Heart left ventricle (tissue), 16 donors: ENCODE data around the gene KCTD13. TPM values are rescaled to one million over a fixed set of nuclear protein-coding genes. Genes with fewer than 3 reads are reported as not detected.

Source experiments
- ATAC-seq, 4 donors: fragments of 200-7000 bp; cut with Tn5 transposase; one replicate each; pipeline ENCODE4 v1.9.1; 2020 to 2022; ENCODE audit warnings: moderate library complexity in 4 of 4, mild to moderate bottlenecking in 3 of 4, moderate number of reproducible peaks in 1 of 4
- DNase-seq, 5 donors: peaks; one replicate each; pipeline ENCODE4 v3.0.0-alpha.2; 2020
- H3K27ac ChIP-seq, 12 donors: fragments of 200-600 bp; sonication (generic) in 4 of 12; one replicate each; pipeline versions ENCODE4 v1.5.0 to v1.8.0; 2016 to 2022; ENCODE audit warnings: mild to moderate bottlenecking in 2 of 12
- H3K27me3 ChIP-seq, 9 donors: fragments of 200-600 bp; sonication (generic) in 2 of 9; one replicate each; pipeline versions ENCODE4 v1.5.1 to v1.8.0; 2016 to 2022; ENCODE audit warnings: mild to moderate bottlenecking in 3 of 9
- H3K36me3 ChIP-seq, 9 donors: fragments of 200-600 bp; sonication (generic) in 2 of 9; one replicate each; pipeline versions ENCODE4 v1.5.0 to v1.8.0; 2018 to 2022; ENCODE audit warnings: mild to moderate bottlenecking in 2 of 9
- H3K4me1 ChIP-seq, 12 donors: fragments of 200-600 bp; sonication (generic) in 4 of 12; one replicate each; pipeline versions ENCODE4 v1.5.0 to v1.8.0; 2016 to 2022; ENCODE audit warnings: mild to moderate bottlenecking in 3 of 12
- H3K4me3 ChIP-seq, 12 donors: fragments of 200-600 bp; sonication (generic) in 4 of 12; one replicate each; pipeline versions ENCODE4 v1.5.0 to v1.8.0; 2017 to 2022; ENCODE audit warnings: mild to moderate bottlenecking in 9 of 12, moderate library complexity in 4 of 12
- H3K9me3 ChIP-seq, 12 donors: fragments of 200-600 bp; sonication (generic) in 4 of 12; one replicate each; pipeline versions ENCODE4 v1.5.0 to v1.8.0; 2016 to 2022; ENCODE audit warnings: mild to moderate bottlenecking in 1 of 12
- POLR2A ChIP-seq, 2 donors: fragments of 450-650 bp; IDR thresholded peaks; one replicate each; pipeline ENCODE4 v1.6.1; 2017; ENCODE audit warnings: antibody characterized with exemption in 2 of 2, mild to moderate bottlenecking in 2 of 2, moderate library complexity in 2 of 2
- WGBS, 4 donors: extraction: QIAGEN DNeasy Blood & Tissue Kit in 2 of 4; methylation state at CpG; one replicate each; pipeline versions ENCODE4 v1.1.5 to v1.1.7; 2013 to 2018; 5-methylcytosine and 5-hydroxymethylcytosine counted together
- intact Hi-C, 10 donors: fragments of 100-400 bp; cut with DNase I; formaldehyde crosslinking; loops; one replicate each; pipeline versions ENCODE4 v1.11.1 to v1.14.2; 2022
- polyA plus RNA-seq, 2 donors: library from polyadenylated mRNA; stranded (reverse); fragments of 200-250 nt; gene quantifications; one replicate each; pipeline ENCODE4 v1.2.3, GENCODE V29; 2013
- total RNA-seq, 9 donors: library from RNA; depleted of rRNA in 2 of 9; stranded (reverse); fragments of >200 nt in 2 of 9; fragmentation: NEBNext Ultra II Directional in 3 of 9; extraction: Animal tissue kit (Norgen Biotek cat#: 25700) in 3 of 9; gene quantifications; one replicate each; pipeline versions ENCODE4 v1.1.0 to v1.2.4, GENCODE V29; 2016 to 2023
- TF ChIP-seq, protein P1 (sequence below), 12 donors: fragments of 200-600 bp; sonication (generic) in 4 of 12; IDR thresholded peaks; one replicate each; pipeline versions ENCODE4 v1.5.0 to v1.8.0; 2018 to 2022; ENCODE audit warnings: antibody characterized with exemption in 12 of 12, mild to moderate bottlenecking in 5 of 12
- donor health status: ischemic (EF 13 %, LVEDD 7.1; RV severe dilation, severe dysfunction).
- donor health status: healthy with polysubstance abuse.
- donor health status: DM: no; HTN: yes; CAD: no.
- donor health status: DM: no; HTN: no; CAD: no.
- donor health status: ischemic (EF 25% LVEDD 6.9; RV normal size, moderate dysfunction).
- donor health status: ischemic (EF 25% LVEDD 5.7; RV mildly dilated, moderate dysfunction).
- donor health status: healthy.
- donor health status: DM: yes; HTN: yes; CAD: no.
- donor health status: ischemic (EF 35%, LVEDD 5.7; RV mildly dilated, moderate dysfunction).
- donor health status: nonischemic (EF 11% LVEDD 7.7; RV severe dilation, severe dysfunction).
- donor health status: DM: yes; HTN: yes; CAD: no.
- donor health status: PGD.
- donor health status: ischemic (EF 29% LVEDD 5.4; RV normal size, mild dysfunction).
- donor health status: nonischemic (EF 23%, LVEDD 6.1; RV moderate dilation, normal function).

KCTD13 gene
- total and polyA plus RNA-seq, 11 donors = 3.6 to 9.1 (median 6.6) TPM

DNA sequence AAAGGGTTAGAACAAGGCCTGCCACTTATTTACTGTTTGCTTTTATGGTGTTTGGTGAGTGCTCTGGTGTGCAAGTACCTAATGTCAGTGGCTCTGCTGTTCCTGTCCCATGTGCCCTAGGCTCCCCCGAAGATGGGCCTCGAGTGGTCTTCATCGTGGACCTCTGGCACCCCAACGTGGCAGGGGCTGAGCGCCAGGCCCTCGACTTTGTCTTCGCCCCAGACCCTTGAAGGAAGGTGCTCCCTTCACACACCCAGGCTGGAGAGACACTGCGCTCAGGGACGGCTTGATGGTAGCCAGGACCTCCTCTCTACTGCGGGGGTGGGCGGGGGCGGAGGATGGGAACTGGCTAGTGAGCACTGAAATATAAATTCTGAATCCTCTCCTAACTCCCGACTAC, 20.4 kb downstream of the KCTD13 start:
- ATAC-seq (no peak), DNase-seq (no peak)
- Histone ChIP-seq H3K4me1 (peaks cover 0 to 4% (median under 1%) of the 10 kb centered on the region in 12 donors), H3K36me3 (no peaks in the 10 kb centered on the region), H3K9me3 (no peaks in the 10 kb centered on the region), H3K27ac (no peak overlapping the region), H3K4me3 (no peak overlapping the region), H3K27me3 (peaks cover 0 to 3% (median 0%) of the 10 kb centered on the region in 9 donors)
- WGBS, 4 donors = 78 to 86% (median 85%) methylated on average over 13 of the region's 13 CpGs
- TF ChIP-seq POLR2A (IDR thresholded peaks at IDR 0.05) = no peak
- TF ChIP-seq, protein P1, sequence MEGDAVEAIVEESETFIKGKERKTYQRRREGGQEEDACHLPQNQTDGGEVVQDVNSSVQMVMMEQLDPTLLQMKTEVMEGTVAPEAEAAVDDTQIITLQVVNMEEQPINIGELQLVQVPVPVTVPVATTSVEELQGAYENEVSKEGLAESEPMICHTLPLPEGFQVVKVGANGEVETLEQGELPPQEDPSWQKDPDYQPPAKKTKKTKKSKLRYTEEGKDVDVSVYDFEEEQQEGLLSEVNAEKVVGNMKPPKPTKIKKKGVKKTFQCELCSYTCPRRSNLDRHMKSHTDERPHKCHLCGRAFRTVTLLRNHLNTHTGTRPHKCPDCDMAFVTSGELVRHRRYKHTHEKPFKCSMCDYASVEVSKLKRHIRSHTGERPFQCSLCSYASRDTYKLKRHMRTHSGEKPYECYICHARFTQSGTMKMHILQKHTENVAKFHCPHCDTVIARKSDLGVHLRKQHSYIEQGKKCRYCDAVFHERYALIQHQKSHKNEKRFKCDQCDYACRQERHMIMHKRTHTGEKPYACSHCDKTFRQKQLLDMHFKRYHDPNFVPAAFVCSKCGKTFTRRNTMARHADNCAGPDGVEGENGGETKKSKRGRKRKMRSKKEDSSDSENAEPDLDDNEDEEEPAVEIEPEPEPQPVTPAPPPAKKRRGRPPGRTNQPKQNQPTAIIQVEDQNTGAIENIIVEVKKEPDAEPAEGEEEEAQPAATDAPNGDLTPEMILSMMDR (IDR thresholded peaks at IDR 0.05) = no peak
- intact Hi-C loops = no loop called here

DNA sequence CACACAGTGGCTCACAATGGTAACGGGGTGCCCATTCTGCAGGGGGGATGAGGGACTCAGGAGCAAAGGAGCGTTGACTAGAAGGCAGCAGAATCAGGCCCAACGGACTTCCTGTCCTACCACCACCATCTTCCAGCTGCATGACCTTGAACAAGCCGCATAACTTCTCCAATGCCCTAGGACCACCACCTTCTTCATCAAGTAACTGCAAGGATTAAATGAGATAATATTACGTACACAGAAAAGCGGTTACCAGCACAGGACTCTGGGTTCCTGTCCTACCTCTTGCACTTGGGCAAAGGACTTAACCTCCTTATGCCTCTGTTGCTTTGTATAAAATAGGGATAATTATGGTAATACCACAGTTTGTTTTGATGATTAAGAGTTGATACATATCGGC, 21.1 kb downstream of the KCTD13 start:
- Histone ChIP-seq H3K27ac (no peak overlapping the region), H3K9me3 (no peaks in the 10 kb centered on the region), H3K4me1 (peaks cover 0 to 10% (median 5%) of the 10 kb centered on the region in 12 donors), H3K27me3 (peaks cover 0 to 3% (median 0%) of the 10 kb centered on the region in 9 donors), H3K36me3 (no peaks in the 10 kb centered on the region), H3K4me3 (no peak overlapping the region)
- no peak for TF ChIP-seq POLR2A (IDR thresholded peaks at IDR 0.05)
- TF ChIP-seq, protein P1 (IDR thresholded peaks at IDR 0.05) = no peak
- ATAC-seq (no peak), DNase-seq (no peak)
- 82 to 94% (median 93%) methylated on average over 7 of the region's 7 CpGs for WGBS, 4 donors
- intact Hi-C loops = no loop called here

DNA sequence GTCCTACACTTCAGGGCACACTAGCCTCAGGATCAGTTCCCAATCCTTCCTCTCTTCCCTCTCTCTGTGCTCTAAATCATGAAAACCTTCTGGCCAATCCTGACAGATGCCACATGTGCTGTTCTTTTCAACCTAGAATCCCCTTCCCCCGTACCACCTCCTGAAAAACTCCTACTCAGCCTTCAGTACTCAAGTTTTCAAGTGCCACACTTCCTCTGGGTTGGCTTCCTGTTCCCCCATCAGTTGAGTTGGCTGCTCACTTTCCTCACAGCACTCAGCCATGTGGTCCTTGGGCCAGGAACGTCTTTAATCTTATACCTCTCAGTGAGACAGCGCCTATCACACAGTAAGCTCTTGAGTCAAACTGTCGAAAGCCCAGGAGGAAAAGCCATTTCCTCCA, 22.4 kb downstream of the KCTD13 start:
- no peak for ATAC-seq
- no peaks in the 10 kb centered on the region for H3K9me3 ChIP-seq
- intact Hi-C loops = no loop called here
- no peak overlapping the region for H3K27ac ChIP-seq
- H3K4me1 ChIP-seq = peaks cover 0 to 23% (median 7%) of the 10 kb centered on the region in 12 donors
- TF ChIP-seq, protein P1 (IDR thresholded peaks at IDR 0.05) = no peak
- TF ChIP-seq POLR2A (IDR thresholded peaks at IDR 0.05) = no peak
- DNase-seq = no peak
- 50 to 62% (median 53%) methylated on average over 4 of the region's 4 CpGs for WGBS, 4 donors
- no peaks in the 10 kb centered on the region for H3K36me3 ChIP-seq
- no peak overlapping the region for H3K4me3 ChIP-seq
- peaks cover 0 to 9% (median 6%) of the 10 kb centered on the region in 9 donors for H3K27me3 ChIP-seq

DNA sequence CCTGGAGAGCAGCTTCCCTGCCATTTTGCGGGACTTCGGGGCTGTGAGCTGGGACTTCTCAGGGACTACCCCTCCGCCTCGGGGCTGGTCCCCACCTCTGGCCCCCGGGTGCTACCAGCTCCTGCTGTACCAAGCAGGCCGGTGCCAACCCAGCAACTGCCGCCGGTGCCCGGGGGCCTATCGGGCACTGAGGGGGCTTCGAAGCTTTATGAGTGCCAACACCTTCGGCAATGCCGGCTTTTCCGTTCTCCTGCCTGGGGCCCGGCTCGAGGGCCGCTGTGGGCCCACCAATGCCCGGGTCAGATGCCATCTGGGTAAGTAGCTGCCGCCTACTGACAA, 24.4 kb downstream of the KCTD13 start:
- no peak overlapping the region for H3K27ac ChIP-seq
- TF ChIP-seq, protein P1 (IDR thresholded peaks at IDR 0.05) = no peak
- intact Hi-C loops = no loop called here
- peaks cover 6 to 29% (median 16%) of the 10 kb centered on the region in 9 donors for H3K27me3 ChIP-seq
- no peak overlapping the region for H3K4me3 ChIP-seq
- DNase-seq = no peak
- H3K4me1 ChIP-seq = peaks cover 0 to 23% (median 7%) of the 10 kb centered on the region in 12 donors
- H3K9me3 ChIP-seq = no peaks in the 10 kb centered on the region
- no peak for ATAC-seq
- no peaks in the 10 kb centered on the region for H3K36me3 ChIP-seq
- 87 to 95% (median 90%) methylated on average over 14 to 19 of the region's 19 CpGs for WGBS, 4 donors
